Measurements from ENCODE around the gene SYF2.

SYF2 gene

GRCh38 chr1:25187077-25187476 lies 45.2 kb downstream of the SYF2 start:
- no peak overlapping the region for H3K27ac ChIP-seq
- no peak for TF ChIP-seq CTCF (conservative IDR thresholded peaks at IDR 0.05)

GRCh38 chr1:25186161-25187007 lies 45.9 kb downstream of the SYF2 start:
- no peak for TF ChIP-seq CTCF (conservative IDR thresholded peaks at IDR 0.05)
- H3K27ac ChIP-seq, result no peak overlapping the region

GRCh38 chr1:25185409-25186160 lies 46.7 kb downstream of the SYF2 start:
- H3K27ac ChIP-seq, result no peak overlapping the region
- no peak for TF ChIP-seq CTCF (conservative IDR thresholded peaks at IDR 0.05)

GRCh38 chr1:25184001-25184762 lies 48.1 kb downstream of the SYF2 start:
- no peak overlapping the region for H3K27ac ChIP-seq
- TF ChIP-seq CTCF (conservative IDR thresholded peaks at IDR 0.05), result no peak

- no peak for TF ChIP-seq CTCF (conservative IDR thresholded peaks at IDR 0.05)
- H3K27ac ChIP-seq, result no peak overlapping the region
Measured at GRCh38 chr1:25183126-25183980, 48.9 kb downstream of the SYF2 start.

GRCh38 chr1:25182629-25183028 lies 49.7 kb downstream of the SYF2 start:
- no peak for TF ChIP-seq CTCF (conservative IDR thresholded peaks at IDR 0.05)
- H3K27ac ChIP-seq, result no peak overlapping the region

Data from VCaP (cell line).